Prostate gland (tissue), 2 donors: Measurements from ENCODE around the gene ELP6. TPM values are rescaled to one million over a fixed set of nuclear protein-coding genes. Genes with fewer than 3 reads are reported as not detected.
A peak's percentile ranks its signal among the peaks of the same experiment; 100 is the strongest.
"Not testable (repeated sequence)": the region's sequence is repeated elsewhere in the genome, so short reads cannot be mapped to it uniquely, and the experiment has no call there.

Experiments used
- DNase-seq: peaks from one replicate; pipeline ENCODE4 v3.0.0-alpha.2; 2019; ENCODE audit warnings: low spot score
- H3K27ac ChIP-seq, 2 donors: fragments of 200-600 bp; sonication (generic); 2 replicates each; pipeline ENCODE4 v1.5.1; 2017 to 2019
- H3K27me3 ChIP-seq: fragments of 200-600 bp; sonication (generic); replicated peaks from 2 replicates; pipeline ENCODE4 v1.5.1; 2019; ENCODE audit not compliant: insufficient read depth
- H3K36me3 ChIP-seq, 2 donors: fragments of 200-600 bp; sonication (generic); 1 replicate in 1 of 2; 2 replicates in 1 of 2; pipeline versions ENCODE4 v1.5.1 to v1.8.1; 2017 to 2019
- H3K4me1 ChIP-seq: fragments of 200-600 bp; sonication (generic); replicated peaks from 2 replicates; pipeline ENCODE4 v1.5.1; 2019
- H3K4me3 ChIP-seq, 2 donors: fragments of 200-600 bp; sonication (generic); 2 replicates each; pipeline ENCODE4 v1.5.1; 2017 to 2019
- H3K9me3 ChIP-seq: fragments of 200-600 bp; sonication (generic); 2 replicates; pipeline ENCODE4 v1.5.1; 2017
- CTCF ChIP-seq, 4 experiments: fragments of 200-600 bp in 2 of 4; fragments of 450-650 bp in 2 of 4; sonication (generic) in 2 of 4; IDR thresholded peaks; 1 replicate in 3 of 4; 2 replicates in 1 of 4; pipeline ENCODE4 v1.5.1; 2016 to 2019; ENCODE audit warnings: antibody characterized with exemption in 4 of 4, mild to moderate bottlenecking in 2 of 4, moderate library complexity in 2 of 4
- POLR2A ChIP-seq: fragments of 450-650 bp; IDR thresholded peaks from one replicate; pipeline ENCODE4 v1.6.1; 2016; ENCODE audit warnings: antibody characterized with exemption, mild to moderate bottlenecking
- POLR2AphosphoS5 ChIP-seq: sonication (generic); formaldehyde crosslinking; IDR thresholded peaks from one replicate; pipeline ENCODE4 v1.6.1; 2017; ENCODE audit warnings: antibody characterized with exemption
- WGBS: methylation state at CpG from one replicate; pipeline ENCODE4 v1.1.5; 2018; 5-methylcytosine and 5-hydroxymethylcytosine counted together
- intact Hi-C: fragments of 100-400 bp; cut with DNase I; formaldehyde crosslinking; loops from one replicate; pipeline ENCODE4 v1.14.2; 2022
- total RNA-seq, 2 donors: library from RNA; depleted of rRNA; stranded (reverse); fragments of >200 nt; gene quantifications; one replicate each; pipeline ENCODE4 v1.1.0, GENCODE V29; 2016

ELP6 gene
- total RNA-seq, 2 donors from 2014 or later: 34.7 to 45.8 TPM

GRCh38 chr3:47515864-47516319, 2.4 kb upstream of the ELP6 start:
- Histone ChIP-seq H3K27ac (no peak overlapping the region), H3K4me3 (no peak overlapping the region), H3K9me3 (no peaks in the 10 kb centered on the region), H3K27me3 (no peaks in the 10 kb centered on the region), H3K4me1 (peaks cover 6% of the 10 kb centered on the region), H3K36me3 (no peaks in the 10 kb centered on the region)
- intact Hi-C loops: no loop called here
- WGBS: 25% methylated on average over 5 of the region's 5 CpGs
- TF ChIP-seq POLR2AphosphoS5 (no peak), CTCF (IDR thresholded peaks at IDR 0.05) (no peak), POLR2A (no peak)
- no peak for DNase-seq

GRCh38 chr3:47515100-47515499, 1.6 kb upstream of the ELP6 start:
- Histone ChIP-seq H3K27me3 (no peaks in the 10 kb centered on the region), H3K9me3 (no peaks in the 10 kb centered on the region), H3K27ac (no peak overlapping the region), H3K4me1 (peaks cover 6% of the 10 kb centered on the region), H3K4me3 (no peak overlapping the region), H3K36me3 (no peaks in the 10 kb centered on the region)
- intact Hi-C loops: no loop called here
- no peak for TF ChIP-seq CTCF (IDR thresholded peaks at IDR 0.05)
- no peak for TF ChIP-seq POLR2A
- no peak for TF ChIP-seq POLR2AphosphoS5
- WGBS: 56% methylated on average over 5 of the region's 5 CpGs
- no peak for DNase-seq

- Histone ChIP-seq H3K36me3 (no peaks in the 10 kb centered on the region), H3K4me1 (peaks cover 6% of the 10 kb centered on the region), H3K9me3 (no peaks in the 10 kb centered on the region), H3K4me3 (peak overlapping the region; percentile 73 to 74), H3K27ac (peak overlapping the region; percentile 94 to 96), H3K27me3 (no peaks in the 10 kb centered on the region)
- DNase-seq: peak; percentile 14
- WGBS: 14% methylated on average over 36 of the region's 36 CpGs
- intact Hi-C loops: no loop called here
- TF ChIP-seq CTCF (IDR thresholded peaks at IDR 0.05): no peak
- TF ChIP-seq POLR2A: no peak
- no peak for TF ChIP-seq POLR2AphosphoS5
These were observed 942 bp downstream of the ELP6 start for GRCh38 chr3:47512416-47513124.

- over 99% methylated on average over 6 of the region's 6 CpGs for WGBS
- H3K9me3 ChIP-seq, DNase-seq, intact Hi-C loops, H3K4me1 ChIP-seq, H3K36me3 ChIP-seq, H3K27me3 ChIP-seq, H3K4me3 ChIP-seq, H3K27ac ChIP-seq: not testable (repeated sequence)
These were observed 8.2 kb downstream of the ELP6 start for GRCh38 chr3:47505267-47505666.

GRCh38 chr3:47504113-47504512, 9.4 kb downstream of the ELP6 start:
- H3K9me3 ChIP-seq: no peaks in the 10 kb centered on the region
- no peak for DNase-seq
- peaks cover 0 to 7% of the 10 kb centered on the region in 2 donors for H3K36me3 ChIP-seq
- no peaks in the 10 kb centered on the region for H3K4me1 ChIP-seq
- 87% methylated on average over 7 of the region's 7 CpGs for WGBS
- intact Hi-C loops: no loop called here
- TF ChIP-seq CTCF (IDR thresholded peaks at IDR 0.05) (no peak), POLR2A (no peak), POLR2AphosphoS5 (no peak)
- no peaks in the 10 kb centered on the region for H3K27me3 ChIP-seq
- no peak overlapping the region for H3K27ac ChIP-seq
- H3K4me3 ChIP-seq: no peak overlapping the region
